IMR-90 (cell line): ENCODE results near the gene ITK. TPM values are rescaled to one million over a fixed set of nuclear protein-coding genes. Genes with fewer than 3 reads are reported as not detected.

Source experiments
- ATAC-seq: fragments of 200-7000 bp; cut with Tn5 transposase; 2 replicates; pipeline ENCODE4 v1.9.1; 2020; ENCODE audit warnings: low read depth, mild to moderate bottlenecking, moderate library complexity
- BruUV-seq: library from RNA; stranded (reverse); fragments of 400-500 nt; replicated peaks from 2 replicates; lab custom pipeline; 2021; lab: Mats Ljungman, UMichigan
- CTCF ChIA-PET: fragments of 300-600 bp; formaldehyde crosslinking; extraction: SDS; loops from one replicate; lab custom pipeline; 2021; ENCODE audit warnings: antibody characterized with exemption; lab: Yijun Ruan, JAX
- POLR2A ChIA-PET: fragments of 300-600 bp; sonication (Branson Sonifier 250); formaldehyde crosslinking; loops from one replicate; lab custom pipeline; 2022; ENCODE audit warnings: antibody characterized with exemption; ENCODE audit not compliant: unreplicated experiment; lab: Charles Lee
- DNase-seq: peaks from one replicate; pipeline ENCODE4 v3.0.0; 2013
- H2AFZ ChIP-seq: replicated peaks from 2 replicates; pipeline ENCODE3; 2013; ENCODE audit warnings: low read length, mild to moderate bottlenecking; ENCODE audit not compliant: poor library complexity
- H2AK5ac ChIP-seq: 2 replicates; pipeline ENCODE4 v1.6.1; 2013; ENCODE audit warnings: low read depth, low read length, inconsistent platforms
- H2AK9ac ChIP-seq: replicated peaks from 2 replicates; pipeline ENCODE3; 2013; ENCODE audit warnings: mild to moderate bottlenecking, low read depth, low read length, moderate library complexity; ENCODE audit not compliant: poor library complexity
- H2BK120ac ChIP-seq: 2 replicates; pipeline ENCODE4 v1.6.1; 2013; ENCODE audit warnings: low read depth, low read length, inconsistent platforms
- H2BK15ac ChIP-seq: 3 replicates; pipeline ENCODE4 v1.6.1; 2013; ENCODE audit warnings: low read depth, low read length, inconsistent platforms
- H2BK20ac ChIP-seq: 2 replicates; pipeline ENCODE4 v1.6.1; 2013; ENCODE audit warnings: low read depth, mild to moderate bottlenecking, inconsistent platforms, low read length, moderate library complexity
- H2BK5ac ChIP-seq: 2 replicates; pipeline ENCODE4 v1.6.1; 2013; ENCODE audit warnings: mild to moderate bottlenecking, low read depth, low read length, inconsistent platforms; ENCODE audit not compliant: poor library complexity, severe bottlenecking
- H3K14ac ChIP-seq: replicated peaks from 2 replicates; pipeline ENCODE4 v1.6.1; 2013; ENCODE audit warnings: low read depth, low read length, inconsistent platforms
- H3K18ac ChIP-seq: 2 replicates; pipeline ENCODE4 v1.6.1; 2013; ENCODE audit warnings: low read depth, low read length, control low read depth
- H3K23ac ChIP-seq: 2 replicates; pipeline ENCODE4 v1.6.1; 2013; ENCODE audit warnings: low read depth, low read length, inconsistent platforms
- H3K27ac ChIP-seq: 2 replicates; pipeline ENCODE4 v1.5.1; 2013; ENCODE audit warnings: mild to moderate bottlenecking, control low read depth, low read length; ENCODE audit not compliant: insufficient read depth
- H3K27me3 ChIP-seq: 2 replicates; pipeline ENCODE4 v1.6.1; 2013; ENCODE audit warnings: low read length; ENCODE audit not compliant: control insufficient read depth, insufficient read depth
- H3K36me3 ChIP-seq: 2 replicates; pipeline ENCODE4 v1.6.1; 2013; ENCODE audit warnings: low read length, mixed read lengths; ENCODE audit not compliant: control insufficient read depth, insufficient read depth
- H3K4ac ChIP-seq: 2 replicates; pipeline ENCODE4 v1.6.1; 2013; ENCODE audit warnings: low read depth, low read length, inconsistent platforms
- H3K4me1 ChIP-seq: 2 replicates; pipeline ENCODE4 v1.6.1; 2013; ENCODE audit warnings: low read length, mixed read lengths; ENCODE audit not compliant: control insufficient read depth, insufficient read depth
- H3K4me2 ChIP-seq: 2 replicates; pipeline ENCODE4 v1.6.1; 2013; ENCODE audit warnings: low read depth, mild to moderate bottlenecking, control low read depth, low read length, moderate library complexity
- H3K4me3 ChIP-seq: 2 replicates; pipeline ENCODE4 v1.5.1; 2013; ENCODE audit warnings: low read depth, mild to moderate bottlenecking, control low read depth, low read length, moderate library complexity; ENCODE audit not compliant: insufficient read depth
- H3K56ac ChIP-seq: 2 replicates; pipeline ENCODE4 v1.6.1; 2013; ENCODE audit warnings: low read length, inconsistent platforms; ENCODE audit not compliant: insufficient read depth; ENCODE audit errors: extremely low read depth
- H3K79me1 ChIP-seq, 2 experiments: 2 replicates each; pipeline ENCODE4 v1.6.1; 2013; ENCODE audit warnings: low read length in 2 of 2, inconsistent platforms in 1 of 2, low read depth in 1 of 2
- H3K9ac ChIP-seq: 2 replicates; pipeline ENCODE4 v1.6.1; 2013; ENCODE audit warnings: low read depth, low read length, control low read depth
- H3K9me1 ChIP-seq: 2 replicates; pipeline ENCODE4 v1.6.1; 2013; ENCODE audit warnings: low read length, inconsistent platforms; ENCODE audit not compliant: insufficient read depth
- H3K9me3 ChIP-seq: 2 replicates; pipeline ENCODE4 v1.6.1; 2013; ENCODE audit warnings: low read length; ENCODE audit not compliant: control insufficient read depth, insufficient read depth
- H4K20me1 ChIP-seq: 2 replicates; pipeline ENCODE4 v1.6.1; 2013; ENCODE audit warnings: low read length, inconsistent platforms; ENCODE audit not compliant: insufficient read depth
- H4K5ac ChIP-seq: 2 replicates; pipeline ENCODE4 v1.6.1; 2013; ENCODE audit warnings: mild to moderate bottlenecking, low read depth, low read length, control low read depth
- H4K8ac ChIP-seq, 2 experiments: 2 replicates each; pipeline ENCODE4 v1.6.1; 2013; ENCODE audit warnings: low read depth in 2 of 2, low read length in 2 of 2, control low read depth in 1 of 2, inconsistent platforms in 1 of 2
- H4K91ac ChIP-seq: 2 replicates; pipeline ENCODE4 v1.6.1; 2013; ENCODE audit warnings: low read depth, low read length, inconsistent platforms; ENCODE audit not compliant: insufficient read depth
- BHLHE40 ChIP-seq: fragments of 150-350 bp; IDR thresholded peaks from 2 replicates; pipeline ENCODE4 v1.6.1; 2016; ENCODE audit warnings: mild to moderate bottlenecking, low read depth, low read length
- CEBPB ChIP-seq: IDR thresholded peaks from 2 replicates; pipeline ENCODE4 v1.6.1; 2012; ENCODE audit warnings: low read depth, low read length, improper control_type of control experiment
- CHD1 ChIP-seq: IDR thresholded peaks from 2 replicates; pipeline ENCODE4 v1.6.1; 2012; ENCODE audit warnings: low read depth, low read length, improper control_type of control experiment
- FOS ChIP-seq: fragments of 150-350 bp; IDR thresholded peaks from 2 replicates; pipeline ENCODE4 v1.6.1; 2016; ENCODE audit warnings: low read depth, low read length
- MAFK ChIP-seq: IDR thresholded peaks from 2 replicates; pipeline ENCODE4 v1.6.1; 2012; ENCODE audit warnings: low read depth, low read length, improper control_type of control experiment
- MAZ ChIP-seq: IDR thresholded peaks from 2 replicates; pipeline ENCODE4 v1.6.1; 2012; ENCODE audit warnings: low read depth, mild to moderate bottlenecking, low read length, improper control_type of control experiment, moderate library complexity, borderline replicate concordance
- MXI1 ChIP-seq: IDR thresholded peaks from 2 replicates; pipeline ENCODE4 v1.6.1; 2012; ENCODE audit warnings: low read depth, mild to moderate bottlenecking, low read length, moderate library complexity, borderline replicate concordance
- NFE2L2 ChIP-seq: fragments of 150-350 bp; IDR thresholded peaks from 2 replicates; pipeline ENCODE4 v1.6.1; 2016; ENCODE audit warnings: low read depth, mild to moderate bottlenecking, low read length
- POLR2A ChIP-seq: IDR thresholded peaks from 2 replicates; pipeline ENCODE4 v1.6.1; 2012; ENCODE audit warnings: mild to moderate bottlenecking, low read depth, low read length
- RAD21 ChIP-seq: IDR thresholded peaks from 2 replicates; pipeline ENCODE4 v1.6.1; 2012; ENCODE audit warnings: low read length, improper control_type of control experiment
- RCOR1 ChIP-seq: IDR thresholded peaks from 2 replicates; pipeline ENCODE4 v1.6.1; 2012; ENCODE audit warnings: mild to moderate bottlenecking, low read length, improper control_type of control experiment; ENCODE audit not compliant: insufficient replicate concordance
- RFX5 ChIP-seq: IDR thresholded peaks from 2 replicates; pipeline ENCODE4 v1.8.0; 2012; ENCODE audit warnings: low read depth, mild to moderate bottlenecking, low read length, moderate library complexity
- SMC3 ChIP-seq: fragments of 150-350 bp; IDR thresholded peaks from 2 replicates; pipeline ENCODE4 v1.6.1; 2016; ENCODE audit warnings: low read depth, mild to moderate bottlenecking, antibody characterized with exemption, low read length, moderate library complexity
- dilution Hi-C: fragments of 300-500 bp; cut with HindIII; formaldehyde crosslinking; loops from one replicate; pipeline ENCODE4 v1.14.3; 2018; ENCODE audit warnings: low sequenced_read_pairs; ENCODE audit not compliant: unreplicated experiment
- in situ Hi-C: fragments of 300-500 bp; cut with MboI; formaldehyde crosslinking; loops from 3 replicates; pipeline ENCODE4 v1.14.3; 2019; ENCODE audit warnings: low sequenced_read_pairs, inconsistent platforms, mixed read lengths
- intact Hi-C: fragments of 100-400 bp; cut with micrococcal nuclease; formaldehyde crosslinking; loops from 2 replicates; pipeline ENCODE4 v1.10.0; 2022
- polyA plus RNA-seq, 3 experiments: library from polyadenylated mRNA; depleted of rRNA; stranded (reverse); fragments of >200 nt; gene quantifications; 2 replicates each; pipeline ENCODE4 v1.2.3, GENCODE V29; 2012; ENCODE audit warnings: low replicate concordance in 1 of 3
- total RNA-seq: library from RNA; depleted of rRNA; stranded (reverse); fragments of >200 nt; gene quantifications from 2 replicates; pipeline ENCODE4 v1.2.3, GENCODE V29; 2012
- TF ChIP-seq, protein P1 (sequence below): conservative IDR thresholded peaks from 2 replicates; pipeline ENCODE4 v1.5.1; 2012; ENCODE audit warnings: mild to moderate bottlenecking, low read depth, low read length, improper control_type of control experiment
- TF ChIP-seq, protein P2 (sequence below): fragments of 150-350 bp; IDR thresholded peaks from 2 replicates; pipeline ENCODE4 v1.6.1; 2016; ENCODE audit warnings: low read depth, mild to moderate bottlenecking, low read length, moderate library complexity, borderline replicate concordance
- TF ChIP-seq, protein P3 (sequence below): fragments of 150-350 bp; IDR thresholded peaks from 2 replicates; pipeline ENCODE4 v1.6.1; 2017; ENCODE audit warnings: mild to moderate bottlenecking, antibody characterized with exemption, low read length, low read depth

Gene ITK
- total and polyA plus RNA-seq, 2 of the 4 experiments (the other 2 are of a cell fraction), result not detected

DNA sequence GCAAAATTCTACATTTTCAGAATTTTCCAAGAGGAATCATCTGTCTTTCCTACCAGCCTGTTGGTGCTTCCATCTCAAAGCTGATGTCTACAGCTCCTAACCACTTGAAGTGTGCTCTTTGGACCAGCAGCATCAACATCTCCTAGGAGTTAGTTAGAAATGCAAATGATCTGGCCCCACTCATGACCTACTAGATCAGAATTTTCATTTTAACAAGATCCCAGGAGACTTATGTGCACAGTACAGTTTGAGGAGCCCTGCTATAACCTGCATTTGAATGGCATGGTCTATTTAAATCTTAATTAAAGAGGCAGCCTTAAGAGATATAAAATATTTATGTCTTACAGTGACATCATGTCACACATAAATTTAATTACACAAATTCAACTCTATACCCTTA lies 33.8 kb downstream of the ITK start:
- Histone ChIP-seq H2BK120ac (no peak overlapping the region), H2BK15ac (no peak overlapping the region), H3K18ac (no peak overlapping the region), H2AFZ (no peak overlapping the region), H3K27me3 (no peaks in the 10 kb centered on the region), H3K79me1 (no peaks in the 10 kb centered on the region), H3K27ac (no peak overlapping the region), H3K36me3 (no peaks in the 10 kb centered on the region), H3K9me3 (no peaks in the 10 kb centered on the region), H3K9me1 (no peaks in the 10 kb centered on the region), H3K4me1 (no peaks in the 10 kb centered on the region), H3K23ac (no peak overlapping the region), H4K20me1 (no peaks in the 10 kb centered on the region), H4K8ac (no peak overlapping the region), H3K4ac (no peak overlapping the region), H2AK9ac (no peak overlapping the region), H3K9ac (no peak overlapping the region), H4K5ac (no peak overlapping the region), H3K56ac (no peak overlapping the region), H3K4me2 (no peak overlapping the region), H3K4me3 (no peak overlapping the region), H3K14ac (no peak overlapping the region), H2AK5ac (no peak overlapping the region), H4K91ac (no peak overlapping the region), H2BK20ac (no peak overlapping the region), H2BK5ac (no peak overlapping the region)
- DNase-seq (no peak), ATAC-seq (no peak)
- POLR2A ChIA-PET, result no interaction called here
- BruUV-seq, result no TSS peak
- in situ Hi-C loops (no loop called here), intact Hi-C loops (no loop called here), dilution Hi-C loops (no loop called here)
- TF ChIP-seq MXI1 (no peak), FOS (no peak), POLR2A (no peak), RFX5 (no peak), SMC3 (no peak), CEBPB (no peak), RCOR1 (no peak), MAZ (no peak), CHD1 (no peak), MAFK (no peak), NFE2L2 (no peak), BHLHE40 (no peak), RAD21 (no peak)
- TF ChIP-seq, protein P1, sequence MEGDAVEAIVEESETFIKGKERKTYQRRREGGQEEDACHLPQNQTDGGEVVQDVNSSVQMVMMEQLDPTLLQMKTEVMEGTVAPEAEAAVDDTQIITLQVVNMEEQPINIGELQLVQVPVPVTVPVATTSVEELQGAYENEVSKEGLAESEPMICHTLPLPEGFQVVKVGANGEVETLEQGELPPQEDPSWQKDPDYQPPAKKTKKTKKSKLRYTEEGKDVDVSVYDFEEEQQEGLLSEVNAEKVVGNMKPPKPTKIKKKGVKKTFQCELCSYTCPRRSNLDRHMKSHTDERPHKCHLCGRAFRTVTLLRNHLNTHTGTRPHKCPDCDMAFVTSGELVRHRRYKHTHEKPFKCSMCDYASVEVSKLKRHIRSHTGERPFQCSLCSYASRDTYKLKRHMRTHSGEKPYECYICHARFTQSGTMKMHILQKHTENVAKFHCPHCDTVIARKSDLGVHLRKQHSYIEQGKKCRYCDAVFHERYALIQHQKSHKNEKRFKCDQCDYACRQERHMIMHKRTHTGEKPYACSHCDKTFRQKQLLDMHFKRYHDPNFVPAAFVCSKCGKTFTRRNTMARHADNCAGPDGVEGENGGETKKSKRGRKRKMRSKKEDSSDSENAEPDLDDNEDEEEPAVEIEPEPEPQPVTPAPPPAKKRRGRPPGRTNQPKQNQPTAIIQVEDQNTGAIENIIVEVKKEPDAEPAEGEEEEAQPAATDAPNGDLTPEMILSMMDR, result no peak
- TF ChIP-seq, protein P2, sequence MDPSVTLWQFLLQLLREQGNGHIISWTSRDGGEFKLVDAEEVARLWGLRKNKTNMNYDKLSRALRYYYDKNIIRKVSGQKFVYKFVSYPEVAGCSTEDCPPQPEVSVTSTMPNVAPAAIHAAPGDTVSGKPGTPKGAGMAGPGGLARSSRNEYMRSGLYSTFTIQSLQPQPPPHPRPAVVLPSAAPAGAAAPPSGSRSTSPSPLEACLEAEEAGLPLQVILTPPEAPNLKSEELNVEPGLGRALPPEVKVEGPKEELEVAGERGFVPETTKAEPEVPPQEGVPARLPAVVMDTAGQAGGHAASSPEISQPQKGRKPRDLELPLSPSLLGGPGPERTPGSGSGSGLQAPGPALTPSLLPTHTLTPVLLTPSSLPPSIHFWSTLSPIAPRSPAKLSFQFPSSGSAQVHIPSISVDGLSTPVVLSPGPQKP, result no peak
- TF ChIP-seq, protein P3, sequence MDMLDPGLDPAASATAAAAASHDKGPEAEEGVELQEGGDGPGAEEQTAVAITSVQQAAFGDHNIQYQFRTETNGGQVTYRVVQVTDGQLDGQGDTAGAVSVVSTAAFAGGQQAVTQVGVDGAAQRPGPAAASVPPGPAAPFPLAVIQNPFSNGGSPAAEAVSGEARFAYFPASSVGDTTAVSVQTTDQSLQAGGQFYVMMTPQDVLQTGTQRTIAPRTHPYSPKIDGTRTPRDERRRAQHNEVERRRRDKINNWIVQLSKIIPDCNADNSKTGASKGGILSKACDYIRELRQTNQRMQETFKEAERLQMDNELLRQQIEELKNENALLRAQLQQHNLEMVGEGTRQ, result no peak
- CTCF ChIA-PET, result no interaction called here
